ENCODE results near the gene SLC47A1. TPM values are rescaled to one million over a fixed set of nuclear protein-coding genes. Genes with fewer than 3 reads are reported as not detected.

SLC47A1 gene
- total RNA-seq = 10 to 100 TPM in 4 of 7 donors, 1 to 10 TPM in 3; 5.0 to 25.8 (median 10.6) TPM
- polyA plus RNA-seq = 10 to 100 TPM in 1 of 2 donors, 1 to 10 TPM in 1; 2.1 to 89.9 TPM
- long read RNA-seq, donor 1, transcript SLC47A1-201 (17 exons, 3,280 nt) = major isoform, 10 of 58 reads
- long read RNA-seq, donor 1, partial matches to known transcripts = 5 of 58 reads
- long read RNA-seq, donor 1, other reads (novel, unspliced or antisense) = 40 of 58 reads
- long read RNA-seq, donor 2 = 0 reads
- long read RNA-seq, donor 3, transcript SLC47A1-201 (17 exons, 3,280 nt) = major isoform, 12 of 38 reads
- long read RNA-seq, donor 3, partial matches to known transcripts = 1 of 38 reads
- long read RNA-seq, donor 3, other reads (novel, unspliced or antisense) = 25 of 38 reads

- peak within 1 kb of the TSS; percentile 50 for H3K4me3 ChIP-seq
- TF ChIP-seq EP300 (IDR thresholded peaks at IDR 0.05) (no peak), POLR2A (IDR thresholded peaks at IDR 0.05) (no peak), CTCF (IDR thresholded peaks at IDR 0.05) (no peak)
- 0 to 1% (median 0%) methylated on average over 51 to 87 of the region's 87 CpGs for WGBS, 3 donors
- no peaks in the 10 kb centered on the region for H3K9me3 ChIP-seq
- no peaks in the 10 kb centered on the region for H3K4me1 ChIP-seq (ENCODE audit: insufficient read depth)
- no peaks in the 10 kb centered on the region for H3K27me3 ChIP-seq
- no peaks in the 10 kb centered on the region for H3K36me3 ChIP-seq
- H3K27ac ChIP-seq = no peak within 1 kb of the TSS
- peak in 1 of 5 donors; percentile 72 for DNase-seq
- intact Hi-C loops (cut with DNase I) = loop anchor here in 2 of 4 donors (5.0 to 10.0 kb wide), 2 partner anchors 48 to 121 kb away; no protein-coding TSS in a partner anchor
These were observed at the start of gene SLC47A1 for GRCh38 chr17:19533718-19534561. SLC47A1 (plus strand) TSS chr17:19533854; CDS start chr17:19533940, 86 bp downstream.

GRCh38 chr17:19485800-19486340 is 47.8 kb upstream of the SLC47A1 start:
- TF ChIP-seq EP300 (IDR thresholded peaks at IDR 0.05) = no peak
- Histone ChIP-seq H3K36me3 (no peaks in the 10 kb centered on the region), H3K9me3 (no peaks in the 10 kb centered on the region), H3K27ac (no peak overlapping the region), H3K27me3 (no peaks in the 10 kb centered on the region), H3K4me3 (no peak overlapping the region), H3K4me1 (ENCODE audit: insufficient read depth) (peaks cover 3% of the 10 kb centered on the region)
- 52 to 58% (median 55%) methylated on average over 3 of the region's 3 CpGs for WGBS, 3 donors
- intact Hi-C loops (cut with DNase I) = no loop called here
- DNase-seq = no peak

GRCh38 chr17:19486351-19487023 is 47.2 kb upstream of the SLC47A1 start:
- H3K27me3 ChIP-seq = no peaks in the 10 kb centered on the region
- no peaks in the 10 kb centered on the region for H3K36me3 ChIP-seq
- no peaks in the 10 kb centered on the region for H3K9me3 ChIP-seq
- intact Hi-C loops (cut with DNase I) = no loop called here
- H3K4me1 ChIP-seq (ENCODE audit: insufficient read depth) = peaks cover 3% of the 10 kb centered on the region
- no peak overlapping the region for H3K27ac ChIP-seq
- H3K4me3 ChIP-seq = no peak overlapping the region
- WGBS, 3 donors = 95 to 96% (median 95%) methylated on average over 13 of the region's 13 CpGs
- TF ChIP-seq EP300 (IDR thresholded peaks at IDR 0.05) (no peak), CTCF (IDR thresholded peaks at IDR 0.05) (no peak), POLR2A (IDR thresholded peaks at IDR 0.05) (no peak)
- no peak for DNase-seq

- Histone ChIP-seq H3K36me3 (no peaks in the 10 kb centered on the region), H3K27me3 (no peaks in the 10 kb centered on the region), H3K4me3 (no peak overlapping the region), H3K4me1 (ENCODE audit: insufficient read depth) (peaks cover 3% of the 10 kb centered on the region), H3K27ac (no peak overlapping the region), H3K9me3 (no peaks in the 10 kb centered on the region)
- intact Hi-C loops (cut with DNase I) = no loop called here
- no peak for DNase-seq
- WGBS, 3 donors = 37 to 48% (median 45%) methylated on average over 12 of the region's 12 CpGs
- TF ChIP-seq POLR2A (IDR thresholded peaks at IDR 0.05) (no peak), EP300 (IDR thresholded peaks at IDR 0.05) (no peak), CTCF (IDR thresholded peaks at IDR 0.05) (no peak)
These were observed 46.5 kb upstream of the SLC47A1 start for GRCh38 chr17:19487024-19487600.
